Measurements from ENCODE around the gene INO80. TPM values are rescaled to one million over a fixed set of nuclear protein-coding genes. Genes with fewer than 3 reads are reported as not detected.

The INO80 gene
- total RNA-seq, 1 donor from 2014 or later, result 20.9 TPM

- Mint-ChIP-seq H3K4me1 (ENCODE audit: unreplicated experiment) (no peaks in the 10 kb centered on the region), H3K9me3 (ENCODE audit: unreplicated experiment) (no peaks in the 10 kb centered on the region), H3K27me3 (ENCODE audit: unreplicated experiment) (peaks cover 18% of the 10 kb centered on the region), H3K36me3 (ENCODE audit: unreplicated experiment) (no peaks in the 10 kb centered on the region), H3K4me3 (ENCODE audit: unreplicated experiment) (no peak overlapping the region), H3K27ac (ENCODE audit: unreplicated experiment) (no peak overlapping the region)
- no peak for DNase-seq (ENCODE audit: extremely low spot score, unreplicated experiment)
- TF ChIP-seq CTCF (IDR thresholded peaks at IDR 0.05), result no peak
Measured at GRCh38 chr15:41125931-41126642, 10.0 kb upstream of the INO80 start.

GRCh38 chr15:41125063-41125669, 9.1 kb upstream of the INO80 start:
- DNase-seq (ENCODE audit: extremely low spot score, unreplicated experiment), result no peak
- TF ChIP-seq CTCF (IDR thresholded peaks at IDR 0.05), result no peak
- Mint-ChIP-seq H3K4me3 (ENCODE audit: unreplicated experiment) (no peak overlapping the region), H3K4me1 (ENCODE audit: unreplicated experiment) (no peaks in the 10 kb centered on the region), H3K9me3 (ENCODE audit: unreplicated experiment) (no peaks in the 10 kb centered on the region), H3K27me3 (ENCODE audit: unreplicated experiment) (peaks cover 18% of the 10 kb centered on the region), H3K27ac (ENCODE audit: unreplicated experiment) (no peak overlapping the region), H3K36me3 (ENCODE audit: unreplicated experiment) (no peaks in the 10 kb centered on the region)

- TF ChIP-seq CTCF (IDR thresholded peaks at IDR 0.05), result no peak
- H3K27me3 Mint-ChIP-seq (ENCODE audit: unreplicated experiment), result peaks cover 18% of the 10 kb centered on the region
Measured at GRCh38 chr15:41124058-41124457, 8.0 kb upstream of the INO80 start.

GRCh38 chr15:41122849-41123248, 6.8 kb upstream of the INO80 start:
- TF ChIP-seq CTCF (IDR thresholded peaks at IDR 0.05), result no peak
- no peak for DNase-seq (ENCODE audit: extremely low spot score, unreplicated experiment)
- Mint-ChIP-seq H3K9me3 (ENCODE audit: unreplicated experiment) (no peaks in the 10 kb centered on the region), H3K27ac (ENCODE audit: unreplicated experiment) (no peak overlapping the region), H3K36me3 (ENCODE audit: unreplicated experiment) (no peaks in the 10 kb centered on the region), H3K27me3 (ENCODE audit: unreplicated experiment) (peaks cover 16% of the 10 kb centered on the region), H3K4me1 (ENCODE audit: unreplicated experiment) (no peaks in the 10 kb centered on the region), H3K4me3 (ENCODE audit: unreplicated experiment) (no peak overlapping the region)

More at GRCh38 chr15:41124058-41124457, 8.0 kb upstream of the INO80 start:
- no peak overlapping the region for H3K27ac Mint-ChIP-seq (ENCODE audit: unreplicated experiment)
- H3K4me1 Mint-ChIP-seq (ENCODE audit: unreplicated experiment), result no peaks in the 10 kb centered on the region
- no peak for DNase-seq (ENCODE audit: extremely low spot score, unreplicated experiment)
- H3K36me3 Mint-ChIP-seq (ENCODE audit: unreplicated experiment), result no peaks in the 10 kb centered on the region
- no peaks in the 10 kb centered on the region for H3K9me3 Mint-ChIP-seq (ENCODE audit: unreplicated experiment)
- no peak overlapping the region for H3K4me3 Mint-ChIP-seq (ENCODE audit: unreplicated experiment)

GRCh38 chr15:41121951-41122350, 5.9 kb upstream of the INO80 start:
- H3K27me3 Mint-ChIP-seq (ENCODE audit: unreplicated experiment), result peaks cover 16% of the 10 kb centered on the region

More at GRCh38 chr15:41121951-41122350, 5.9 kb upstream of the INO80 start:
- no peak for DNase-seq (ENCODE audit: extremely low spot score, unreplicated experiment)
- Mint-ChIP-seq H3K9me3 (ENCODE audit: unreplicated experiment) (no peaks in the 10 kb centered on the region), H3K4me3 (ENCODE audit: unreplicated experiment) (no peak overlapping the region), H3K4me1 (ENCODE audit: unreplicated experiment) (peaks cover under 1% of the 10 kb centered on the region), H3K27ac (ENCODE audit: unreplicated experiment) (no peak overlapping the region), H3K36me3 (ENCODE audit: unreplicated experiment) (no peaks in the 10 kb centered on the region)
- TF ChIP-seq CTCF (IDR thresholded peaks at IDR 0.05), result no peak

Measured in osteocyte (in vitro differentiated cells).